Iris pigment epithelial cell (primary cell): ENCODE measurements around the gene LTB.

Source experiments
- DNase-seq: peaks from one replicate; pipeline ENCODE4 v3.0.0-alpha.2; 2011; ENCODE audit warnings: low read depth

Gene LTB

DNA sequence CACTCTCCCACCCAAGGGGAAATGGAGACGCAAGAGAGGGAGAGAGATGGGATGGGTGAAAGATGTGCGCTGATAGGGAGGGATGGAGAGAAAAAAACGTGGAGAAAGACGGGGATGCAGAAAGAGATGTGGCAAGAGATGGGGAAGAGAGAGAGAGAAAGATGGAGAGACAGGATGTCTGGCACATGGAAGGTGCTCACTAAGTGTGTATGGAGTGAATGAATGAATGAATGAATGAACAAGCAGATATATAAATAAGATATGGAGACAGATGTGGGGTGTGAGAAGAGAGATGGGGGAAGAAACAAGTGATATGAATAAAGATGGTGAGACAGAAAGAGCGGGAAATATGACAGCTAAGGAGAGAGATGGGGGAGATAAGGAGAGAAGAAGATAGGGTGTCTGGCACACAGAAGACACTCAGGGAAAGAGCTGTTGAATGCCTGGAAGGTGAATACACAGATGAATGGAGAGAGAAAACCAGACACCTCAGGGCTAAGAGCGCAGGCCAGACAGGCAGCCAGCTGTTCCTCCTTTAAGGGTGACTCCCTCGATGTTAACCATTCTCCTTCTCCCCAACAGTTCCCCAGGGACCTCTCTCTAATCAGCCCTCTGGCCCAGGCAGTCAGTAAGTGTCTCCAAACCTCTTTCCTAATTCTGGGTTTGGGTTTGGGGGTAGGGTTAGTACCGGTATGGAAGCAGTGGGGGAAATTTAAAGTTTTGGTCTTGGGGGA lies 6.1 kb downstream of the LTB start:
- DNase-seq: no peak

DNA sequence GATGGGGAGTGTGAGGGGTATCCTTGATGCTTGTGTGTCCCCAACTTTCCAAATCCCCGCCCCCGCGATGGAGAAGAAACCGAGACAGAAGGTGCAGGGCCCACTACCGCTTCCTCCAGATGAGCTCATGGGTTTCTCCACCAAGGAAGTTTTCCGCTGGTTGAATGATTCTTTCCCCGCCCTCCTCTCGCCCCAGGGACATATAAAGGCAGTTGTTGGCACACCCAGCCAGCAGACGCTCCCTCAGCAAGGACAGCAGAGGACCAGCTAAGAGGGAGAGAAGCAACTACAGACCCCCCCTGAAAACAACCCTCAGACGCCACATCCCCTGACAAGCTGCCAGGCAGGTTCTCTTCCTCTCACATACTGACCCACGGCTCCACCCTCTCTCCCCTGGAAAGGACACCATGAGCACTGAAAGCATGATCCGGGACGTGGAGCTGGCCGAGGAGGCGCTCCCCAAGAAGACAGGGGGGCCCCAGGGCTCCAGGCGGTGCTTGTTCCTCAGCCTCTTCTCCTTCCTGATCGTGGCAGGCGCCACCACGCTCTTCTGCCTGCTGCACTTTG lies 6.8 kb downstream of the LTB start, which contains the start of gene TNF:
TSS of gene TNF (plus strand) at position 231 of the 567 bp plus-strand sequence. CDS start at position 408, 177 bp downstream.
- DNase-seq: no peak

DNA sequence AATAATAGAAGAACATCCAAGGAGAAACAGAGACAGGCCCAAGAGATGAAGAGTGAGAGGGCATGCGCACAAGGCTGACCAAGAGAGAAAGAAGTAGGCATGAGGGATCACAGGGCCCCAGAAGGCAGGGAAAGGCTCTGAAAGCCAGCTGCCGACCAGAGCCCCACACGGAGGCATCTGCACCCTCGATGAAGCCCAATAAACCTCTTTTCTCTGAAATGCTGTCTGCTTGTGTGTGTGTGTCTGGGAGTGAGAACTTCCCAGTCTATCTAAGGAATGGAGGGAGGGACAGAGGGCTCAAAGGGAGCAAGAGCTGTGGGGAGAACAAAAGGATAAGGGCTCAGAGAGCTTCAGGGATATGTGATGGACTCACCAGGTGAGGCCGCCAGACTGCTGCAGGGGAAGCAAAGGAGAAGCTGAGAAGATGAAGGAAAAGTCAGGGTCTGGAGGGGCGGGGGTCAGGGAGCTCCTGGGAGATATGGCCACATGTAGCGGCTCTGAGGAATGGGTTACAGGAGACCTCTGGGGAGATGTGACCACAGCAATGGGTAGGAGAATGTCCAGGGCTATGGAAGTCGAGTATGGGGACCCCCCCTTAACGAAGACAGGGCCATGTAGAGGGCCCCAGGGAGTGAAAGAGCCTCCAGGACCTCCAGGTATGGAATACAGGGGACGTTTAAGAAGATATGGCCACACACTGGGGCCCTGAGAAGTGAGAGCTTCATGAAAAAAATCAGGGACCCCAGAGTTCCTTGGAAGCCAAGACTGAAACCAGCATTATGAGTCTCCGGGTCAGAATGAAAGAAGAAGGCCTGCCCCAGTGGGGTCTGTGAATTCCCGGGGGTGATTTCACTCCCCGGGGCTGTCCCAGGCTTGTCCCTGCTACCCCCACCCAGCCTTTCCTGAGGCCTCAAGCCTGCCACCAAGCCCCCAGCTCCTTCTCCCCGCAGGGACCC lies 7.8 kb downstream of the LTB start:
- no peak for DNase-seq

DNA sequence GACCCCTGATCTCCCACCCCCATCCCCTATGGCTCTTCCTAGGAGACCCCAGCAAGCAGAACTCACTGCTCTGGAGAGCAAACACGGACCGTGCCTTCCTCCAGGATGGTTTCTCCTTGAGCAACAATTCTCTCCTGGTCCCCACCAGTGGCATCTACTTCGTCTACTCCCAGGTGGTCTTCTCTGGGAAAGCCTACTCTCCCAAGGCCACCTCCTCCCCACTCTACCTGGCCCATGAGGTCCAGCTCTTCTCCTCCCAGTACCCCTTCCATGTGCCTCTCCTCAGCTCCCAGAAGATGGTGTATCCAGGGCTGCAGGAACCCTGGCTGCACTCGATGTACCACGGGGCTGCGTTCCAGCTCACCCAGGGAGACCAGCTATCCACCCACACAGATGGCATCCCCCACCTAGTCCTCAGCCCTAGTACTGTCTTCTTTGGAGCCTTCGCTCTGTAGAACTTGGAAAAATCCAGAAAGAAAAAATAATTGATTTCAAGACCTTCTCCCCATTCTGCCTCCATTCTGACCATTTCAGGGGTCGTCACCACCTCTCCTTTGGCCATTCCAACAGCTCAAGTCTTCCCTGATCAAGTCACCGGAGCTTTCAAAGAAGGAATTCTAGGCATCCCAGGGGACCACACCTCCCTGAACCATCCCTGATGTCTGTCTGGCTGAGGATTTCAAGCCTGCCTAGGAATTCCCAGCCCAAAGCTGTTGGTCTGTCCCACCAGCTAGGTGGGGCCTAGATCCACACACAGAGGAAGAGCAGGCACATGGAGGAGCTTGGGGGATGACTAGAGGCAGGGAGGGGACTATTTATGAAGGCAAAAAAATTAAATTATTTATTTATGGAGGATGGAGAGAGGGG lies 8.8 kb downstream of the LTB start:
- no peak for DNase-seq

DNA sequence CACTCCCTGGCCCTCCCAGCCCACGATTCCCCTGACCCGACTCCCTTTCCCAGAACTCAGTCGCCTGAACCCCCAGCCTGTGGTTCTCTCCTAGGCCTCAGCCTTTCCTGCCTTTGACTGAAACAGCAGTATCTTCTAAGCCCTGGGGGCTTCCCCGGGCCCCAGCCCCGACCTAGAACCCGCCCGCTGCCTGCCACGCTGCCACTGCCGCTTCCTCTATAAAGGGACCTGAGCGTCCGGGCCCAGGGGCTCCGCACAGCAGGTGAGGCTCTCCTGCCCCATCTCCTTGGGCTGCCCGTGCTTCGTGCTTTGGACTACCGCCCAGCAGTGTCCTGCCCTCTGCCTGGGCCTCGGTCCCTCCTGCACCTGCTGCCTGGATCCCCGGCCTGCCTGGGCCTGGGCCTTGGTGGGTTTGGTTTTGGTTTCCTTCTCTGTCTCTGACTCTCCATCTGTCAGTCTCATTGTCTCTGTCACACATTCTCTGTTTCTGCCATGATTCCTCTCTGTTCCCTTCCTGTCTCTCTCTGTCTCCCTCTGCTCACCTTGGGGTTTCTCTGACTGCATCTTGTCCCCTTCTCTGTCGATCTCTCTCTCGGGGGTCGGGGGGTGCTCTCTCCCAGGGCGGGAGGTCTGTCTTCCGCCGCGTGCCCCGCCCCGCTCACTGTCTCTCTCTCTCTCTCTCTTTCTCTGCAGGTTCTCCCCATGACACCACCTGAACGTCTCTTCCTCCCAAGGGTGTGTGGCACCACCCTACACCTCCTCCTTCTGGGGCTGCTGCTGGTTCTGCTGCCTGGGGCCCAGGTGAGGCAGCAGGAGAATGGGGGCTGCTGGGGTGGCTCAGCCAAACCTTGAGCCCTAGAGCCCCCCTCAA lies 9.9 kb downstream of the LTB start, which contains the start of gene LTA:
TSS of gene LTA (plus strand) at position 249 of the 871 bp plus-strand sequence. CDS start at position 703, 454 bp downstream.
- DNase-seq: no peak

DNA sequence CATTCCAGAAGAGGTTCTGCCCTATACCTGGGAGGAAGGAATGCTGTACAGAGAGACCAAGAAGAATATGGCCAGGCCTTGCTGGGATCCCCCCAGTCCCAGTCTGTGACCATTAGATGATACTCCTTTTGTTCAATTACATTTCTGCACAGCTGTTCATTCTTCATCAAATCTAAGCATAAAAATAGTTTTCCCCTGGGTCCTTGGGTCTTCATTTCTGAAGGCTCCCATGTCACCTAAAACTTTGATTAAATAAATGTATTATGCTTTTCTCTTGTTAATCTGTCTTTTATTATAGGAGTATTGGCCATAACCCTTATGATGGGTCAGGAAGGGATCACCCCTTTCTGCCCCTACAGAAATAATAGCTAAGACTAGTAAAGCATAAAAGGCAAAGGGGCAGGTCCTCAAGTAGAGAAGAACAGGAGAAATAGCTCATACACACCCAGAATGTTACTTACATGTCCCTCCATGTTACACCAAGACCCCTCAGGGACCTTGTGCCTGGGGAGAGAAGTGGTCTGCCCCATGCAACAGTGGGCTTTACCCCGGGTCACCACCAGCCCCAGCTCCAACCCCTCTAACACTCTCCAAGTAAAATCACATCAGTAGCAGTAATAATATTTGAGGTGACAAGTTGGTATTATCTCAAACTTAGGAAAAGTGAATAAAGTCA lies 12.2 kb downstream of the LTB start:
- DNase-seq: no peak

DNA sequence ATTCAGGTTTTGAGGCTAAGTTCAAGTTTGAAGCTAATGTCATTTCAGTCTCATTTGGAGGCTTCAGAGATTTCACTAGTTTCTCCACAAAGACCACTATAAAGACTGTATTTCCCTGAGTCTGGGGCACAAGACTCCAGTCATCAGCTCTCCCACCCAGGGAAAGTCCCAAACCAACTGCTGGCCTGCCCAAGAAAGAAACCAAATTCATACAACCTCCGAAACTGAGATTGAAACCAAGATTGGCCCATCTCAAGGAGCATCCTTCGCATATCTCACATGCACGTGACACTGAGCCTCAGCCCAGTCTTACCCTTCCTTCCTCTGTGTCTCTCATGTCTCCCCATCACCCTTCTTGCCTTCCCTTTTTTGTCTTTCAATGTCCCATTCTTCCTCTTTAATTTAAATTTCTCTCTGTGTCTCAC lies 13.7 kb downstream of the LTB start:
- no peak for DNase-seq

DNA sequence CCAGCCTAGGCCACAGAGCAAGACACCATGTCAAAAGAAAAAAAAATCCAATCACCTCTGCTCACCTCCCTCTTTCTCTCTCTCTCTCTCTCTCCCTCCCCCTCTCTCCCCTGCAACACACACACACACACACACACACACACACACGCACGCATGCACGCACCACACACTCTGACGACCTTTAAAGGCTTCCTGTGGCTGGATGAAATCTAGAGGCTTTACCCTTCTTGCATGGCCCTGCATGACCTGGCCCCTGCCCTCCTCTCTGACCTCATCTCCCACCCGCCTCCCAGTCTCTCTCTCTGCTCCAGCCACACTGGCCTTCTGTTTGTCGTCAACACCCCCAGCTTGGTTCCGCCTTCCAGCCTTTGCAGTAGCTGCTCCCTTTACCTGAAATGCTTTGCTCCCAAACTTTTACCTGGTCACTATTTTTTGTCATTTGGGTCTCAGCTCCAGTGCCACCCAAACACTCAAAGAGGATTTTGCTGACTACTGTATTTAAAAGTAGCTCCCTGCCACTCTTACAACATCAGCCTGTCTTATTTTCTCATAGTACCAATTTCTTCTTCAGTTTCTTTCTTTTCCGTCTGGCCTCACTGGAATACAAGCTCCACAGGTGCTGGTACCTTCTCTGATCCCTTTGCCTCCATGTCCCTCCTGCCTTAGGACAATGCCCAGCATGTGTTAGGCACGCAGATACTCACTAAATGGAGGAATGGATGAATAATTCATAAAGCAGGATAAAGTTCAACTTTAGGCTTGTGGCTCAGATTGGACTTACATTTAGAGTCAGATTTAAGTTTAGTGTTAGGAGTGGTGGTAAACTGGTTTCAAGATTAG lies 14.5 kb downstream of the LTB start:
- no peak for DNase-seq

DNA sequence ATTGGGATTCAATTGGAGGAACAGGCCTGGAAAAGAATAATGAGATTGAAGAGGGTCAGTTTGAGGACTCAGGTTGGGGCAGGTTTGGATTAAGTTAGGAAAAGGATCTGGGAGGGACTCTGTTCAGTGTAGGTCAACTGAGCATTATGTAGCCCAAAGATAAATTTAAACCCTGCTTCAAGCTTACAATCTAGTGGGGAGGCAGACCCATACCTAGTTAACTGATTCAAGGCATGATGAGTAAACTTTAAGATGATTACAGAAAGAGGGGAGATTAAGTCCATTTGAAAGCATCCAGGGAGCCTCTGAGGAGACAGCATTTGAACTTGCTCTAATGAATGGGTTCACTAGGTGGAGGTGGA lies 21.5 kb downstream of the LTB start:
- no peak for DNase-seq

DNA sequence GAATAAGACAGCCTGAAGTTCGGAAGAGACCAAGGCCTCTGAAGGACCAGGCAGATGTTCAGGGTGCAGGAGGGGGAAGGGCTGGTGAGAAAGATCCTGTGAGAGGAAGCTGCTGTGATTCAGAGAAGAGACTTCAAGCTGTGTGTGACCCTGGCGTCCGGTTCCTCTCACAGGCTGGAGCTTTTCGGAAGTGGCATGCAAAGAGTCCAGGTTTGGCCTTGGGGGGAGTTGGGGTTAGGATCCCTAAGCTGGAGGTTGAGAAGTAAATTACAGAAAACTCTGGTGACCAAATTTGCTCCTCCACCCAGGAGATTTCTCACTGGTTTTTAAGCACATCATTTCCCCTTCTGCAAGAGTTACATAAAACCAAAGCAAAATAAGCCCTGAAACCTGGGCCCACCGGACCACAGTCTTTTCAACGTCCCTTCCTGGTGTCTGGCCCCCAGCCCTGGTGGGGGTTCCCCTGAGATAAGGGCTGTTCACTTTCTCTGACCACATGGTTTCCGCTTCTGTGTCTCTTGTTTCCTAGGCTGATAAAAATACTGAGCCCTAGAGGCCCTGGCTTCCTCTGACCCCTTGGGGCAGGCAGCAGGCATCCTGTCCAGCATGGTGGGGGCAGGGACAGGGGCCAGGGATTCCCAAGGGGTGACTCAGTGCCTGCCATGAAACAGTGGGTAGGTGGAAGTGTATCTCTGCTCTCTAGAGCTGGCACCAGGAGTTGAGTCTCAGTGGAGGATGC lies 22.1 kb downstream of the LTB start:
- DNase-seq: peak; percentile 52

DNA sequence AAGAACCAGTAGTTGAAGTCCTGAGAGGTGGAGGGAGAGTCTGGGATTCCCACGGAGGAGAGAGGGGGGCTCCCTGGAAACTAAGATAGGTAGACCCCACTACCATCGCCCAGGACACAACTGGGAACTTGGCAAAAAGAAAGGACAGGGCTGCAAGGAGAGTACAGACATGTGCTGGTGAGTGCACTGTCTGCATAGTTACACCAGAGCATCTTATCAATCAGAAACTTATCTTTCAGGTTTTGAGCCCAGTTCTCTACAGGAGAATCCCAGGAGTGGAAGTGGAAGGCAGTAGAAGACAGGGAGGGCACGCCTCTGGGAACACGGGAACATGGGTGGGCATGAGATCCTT lies 22.6 kb downstream of the LTB start:
- DNase-seq: no peak

DNA sequence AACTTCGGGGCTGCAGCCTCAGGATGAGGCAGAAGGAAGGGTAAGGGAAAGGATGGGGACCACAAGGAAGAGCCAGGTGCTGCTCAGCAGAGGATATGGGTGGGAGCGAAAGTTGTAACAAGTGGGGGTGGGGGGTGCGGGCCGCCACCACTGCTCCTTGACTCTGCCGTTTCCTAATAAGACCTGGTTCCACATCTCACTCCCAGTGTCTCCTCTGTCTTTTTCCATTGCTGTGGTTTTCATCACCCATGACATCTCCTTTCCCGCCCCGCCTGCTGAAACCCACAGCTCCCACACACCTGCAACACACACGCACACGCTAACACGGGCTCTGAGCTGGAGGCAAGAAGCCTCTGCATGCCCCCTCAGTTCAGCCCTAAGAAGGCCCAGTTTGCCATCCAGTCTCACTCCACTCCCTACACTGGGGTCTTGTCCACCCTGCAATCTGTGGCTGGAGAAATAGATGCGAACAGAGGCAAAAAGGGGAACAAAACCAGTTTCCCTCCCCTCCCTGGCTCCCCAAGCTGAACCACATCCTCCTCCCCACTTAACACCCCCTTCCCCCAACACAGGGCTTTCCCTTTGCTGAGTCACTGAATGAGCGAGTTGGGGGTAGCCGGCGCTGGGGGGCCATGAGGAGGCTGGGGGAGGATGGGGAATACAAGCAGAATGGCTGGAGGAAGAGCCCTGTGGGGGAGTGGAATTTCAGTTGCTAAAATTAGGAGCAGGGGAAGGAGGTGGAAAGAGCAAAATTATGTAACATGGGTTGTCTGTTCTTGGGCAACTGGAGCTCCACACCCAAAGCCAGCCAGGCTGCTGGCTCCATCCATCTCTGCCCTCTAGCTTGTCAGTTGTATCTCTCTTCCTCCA lies 23.4 kb downstream of the LTB start:
- peak; percentile 26 for DNase-seq

DNA sequence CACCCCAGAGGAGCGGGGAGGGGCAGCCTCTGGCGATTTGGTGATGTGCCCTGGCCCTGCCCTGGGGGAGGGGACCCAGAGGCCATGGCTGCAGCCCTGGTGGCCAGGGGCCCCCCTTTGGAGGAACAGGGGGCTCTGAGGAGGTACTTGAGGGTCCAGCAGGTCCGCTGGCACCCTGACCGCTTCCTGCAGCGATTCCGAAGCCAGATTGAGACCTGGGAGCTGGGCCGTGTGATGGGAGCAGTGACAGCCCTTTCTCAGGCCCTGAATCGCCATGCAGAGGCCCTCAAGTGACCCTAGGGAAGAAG lies 24.0 kb downstream of the LTB start:
- DNase-seq: no peak

DNA sequence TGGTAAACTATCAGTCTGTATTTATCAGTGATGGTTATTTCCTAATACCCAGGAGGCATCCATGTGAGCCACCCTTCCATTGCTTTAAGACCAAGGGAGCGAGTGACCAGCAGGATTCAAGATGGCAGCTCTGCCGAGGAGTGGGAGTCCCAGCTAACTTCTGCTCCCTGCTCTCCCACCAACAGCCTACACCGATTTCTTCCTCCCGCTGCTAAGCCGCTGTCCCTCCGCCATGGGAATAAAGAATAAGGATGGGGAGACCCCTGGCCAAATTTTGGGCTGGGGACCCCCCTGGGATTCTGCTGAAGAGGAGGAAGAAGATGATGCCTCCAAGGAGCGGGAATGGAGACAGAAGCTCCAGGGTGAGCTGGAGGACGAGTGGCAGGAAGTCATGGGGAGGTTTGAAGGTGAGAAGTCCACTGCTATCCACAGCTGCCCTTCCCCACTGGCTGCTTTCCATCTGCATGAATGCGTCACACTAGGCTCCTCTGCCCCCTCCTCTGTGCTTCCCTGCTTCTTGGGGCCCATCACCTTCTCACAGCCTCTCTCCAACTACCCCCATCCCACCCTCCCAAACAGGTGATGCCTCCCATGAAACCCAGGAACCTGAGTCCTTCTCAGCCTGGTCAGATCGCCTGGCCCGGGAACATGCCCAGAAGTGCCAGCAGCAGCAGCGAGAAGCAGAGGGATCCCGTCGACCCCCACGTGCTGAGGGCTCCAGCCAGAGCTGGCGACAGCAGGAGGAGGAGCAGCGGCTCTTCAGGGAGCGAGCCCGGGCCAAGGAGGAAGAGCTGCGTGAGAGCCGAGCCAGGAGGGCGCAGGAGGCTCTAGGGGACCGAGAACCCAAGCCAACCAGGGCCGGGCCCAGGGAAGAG lies 24.5 kb downstream of the LTB start:
- no peak for DNase-seq

DNA sequence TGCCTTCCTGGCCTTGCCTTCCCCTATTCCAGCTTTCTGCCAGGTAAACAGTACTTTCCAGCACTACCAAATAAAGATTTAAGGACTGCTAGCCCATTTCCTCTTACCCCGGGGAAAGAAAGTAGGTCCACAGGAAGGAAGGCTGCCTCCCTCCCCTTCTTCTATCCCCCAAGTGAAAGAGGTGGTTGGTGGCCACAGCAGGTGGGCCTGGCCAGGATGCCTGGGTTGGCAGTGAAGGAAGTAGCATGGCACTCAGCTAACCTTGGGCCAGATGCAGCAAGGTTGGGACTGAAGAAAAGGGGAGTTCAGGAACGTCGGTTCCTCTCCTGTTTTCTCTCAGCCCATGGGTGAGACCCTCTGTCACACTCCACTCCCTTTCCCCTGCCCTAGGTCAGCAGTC lies 25.9 kb downstream of the LTB start:
- no peak for DNase-seq

DNA sequence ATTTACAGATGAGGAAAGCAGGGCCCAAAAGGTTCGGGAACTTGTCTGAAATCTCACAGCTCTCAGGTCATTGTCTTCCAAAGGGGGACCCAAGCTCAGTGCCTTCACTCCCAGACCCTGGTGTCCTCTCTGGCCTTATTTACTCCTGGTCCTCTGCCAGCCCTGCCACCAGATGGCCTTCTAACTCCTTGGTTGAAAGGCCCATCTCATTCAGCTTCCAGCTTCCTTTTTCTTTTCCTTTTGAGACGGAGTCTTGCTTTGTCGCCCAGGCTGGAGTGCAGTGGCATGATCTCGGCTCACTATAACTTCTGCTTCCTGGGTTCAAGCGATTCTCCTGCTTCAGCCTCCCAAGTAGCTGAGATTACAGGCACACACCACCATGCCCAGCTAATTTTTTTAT lies 30.9 kb downstream of the LTB start:
- DNase-seq: peak; percentile 56

DNA sequence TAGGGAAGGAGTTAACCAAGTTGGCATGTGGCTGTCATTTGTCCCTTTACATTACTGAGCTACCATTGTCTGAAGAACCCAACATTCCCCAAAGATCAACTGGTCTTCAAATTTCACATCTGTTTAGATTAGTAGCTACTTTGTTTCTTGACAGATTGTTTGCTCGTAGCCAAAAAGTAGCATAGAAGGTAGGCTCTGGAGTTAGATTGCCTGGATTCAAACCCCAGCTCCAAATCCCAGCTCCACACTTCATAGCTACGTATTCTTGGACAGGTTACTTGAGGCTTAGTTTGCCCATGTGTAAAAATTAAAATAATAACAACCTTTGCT lies 33.7 kb downstream of the LTB start:
- DNase-seq: no peak
